GM12878 (cell line): ENCODE measurements around the gene DDX10. TPM values are rescaled to one million over a fixed set of nuclear protein-coding genes. Genes with fewer than 3 reads are reported as not detected.

Experiments
- ATF2 ChIP-seq: IDR thresholded peaks from 2 replicates; pipeline ENCODE4 v1.6.1; 2012; ENCODE audit warnings: low read length, inconsistent platforms
- ATF7 ChIP-seq: fragments of 450-650 bp; IDR thresholded peaks from 2 replicates; pipeline ENCODE4 v1.6.1; 2016; ENCODE audit warnings: low read depth, mild to moderate bottlenecking
- BCL11A ChIP-seq: IDR thresholded peaks from 2 replicates; pipeline ENCODE4 v1.6.1; 2011; ENCODE audit warnings: low read depth, low read length
- CBFB ChIP-seq: IDR thresholded peaks from 2 replicates; pipeline ENCODE4 v1.6.1; 2016; ENCODE audit warnings: antibody characterized with exemption, low read depth
- CREB1 ChIP-seq: IDR thresholded peaks from 2 replicates; pipeline ENCODE4 v1.6.1; 2012; ENCODE audit warnings: low read depth, mild to moderate bottlenecking, inconsistent platforms
- EP300 ChIP-seq, 2 experiments: fragments of 150-350 bp in 1 of 2; IDR thresholded peaks; 2 replicates each; pipeline ENCODE4 v1.6.1; 2011 to 2012; ENCODE audit warnings: low read depth in 2 of 2, low read length in 2 of 2, borderline replicate concordance in 1 of 2, improper control_type of control experiment in 1 of 2, inconsistent platforms in 1 of 2; ENCODE audit not compliant: control insufficient read depth in 1 of 2
- FOXM1 ChIP-seq: IDR thresholded peaks from 2 replicates; pipeline ENCODE4 v1.6.1; 2012; ENCODE audit warnings: low read depth, mild to moderate bottlenecking, inconsistent platforms, low read length, moderate library complexity
- GATAD2B ChIP-seq: fragments of 450-650 bp; conservative IDR thresholded peaks from 2 replicates; pipeline ENCODE4 v1.6.1; 2017; ENCODE audit warnings: low read depth, mild to moderate bottlenecking, moderate library complexity
- MEF2B ChIP-seq: fragments of 450-650 bp; IDR thresholded peaks from 2 replicates; pipeline ENCODE4 v1.6.1; 2018; ENCODE audit warnings: mild to moderate bottlenecking, moderate library complexity; ENCODE audit not compliant: partially characterized antibody, poor library complexity, severe bottlenecking
- MXI1 ChIP-seq: fragments of 150-350 bp; IDR thresholded peaks from 2 replicates; pipeline ENCODE4 v1.6.1; 2011; ENCODE audit warnings: low read depth, mild to moderate bottlenecking, inconsistent platforms, low read length, improper control_type of control experiment
- NBN ChIP-seq: fragments of 450-650 bp; IDR thresholded peaks from 2 replicates; pipeline ENCODE4 v1.6.1; 2016
- NFIC ChIP-seq: IDR thresholded peaks from 2 replicates; pipeline ENCODE4 v1.6.1; 2012; ENCODE audit warnings: low read depth, mild to moderate bottlenecking, inconsistent platforms, low read length, moderate library complexity
- NR2C2 ChIP-seq: IDR thresholded peaks from 2 replicates; pipeline ENCODE4 v1.6.1; 2011; ENCODE audit warnings: borderline replicate concordance, low read depth; ENCODE audit not compliant: control insufficient read depth, insufficient read length
- NR2F1 ChIP-seq: fragments of 450-650 bp; conservative IDR thresholded peaks from 2 replicates; pipeline ENCODE4 v1.6.1; 2017; ENCODE audit warnings: mild to moderate bottlenecking
- PAX5 ChIP-seq: IDR thresholded peaks from 2 replicates; pipeline ENCODE4 v1.6.1; 2011; ENCODE audit warnings: low read depth, low read length, borderline replicate concordance
- POLR2AphosphoS2 ChIP-seq: IDR thresholded peaks from 2 replicates; pipeline ENCODE4 v1.6.1; 2011; ENCODE audit warnings: low read depth, mild to moderate bottlenecking, low read length, improper control_type of control experiment, moderate library complexity
- POU2F2 ChIP-seq: IDR thresholded peaks from 3 replicates; pipeline ENCODE4 v1.6.1; 2011; ENCODE audit warnings: low read depth, mild to moderate bottlenecking, low read length, borderline replicate concordance
- RAD21 ChIP-seq: IDR thresholded peaks from 2 replicates; pipeline ENCODE4 v1.6.1; 2011; ENCODE audit warnings: mild to moderate bottlenecking, low read depth, low read length, moderate library complexity; ENCODE audit not compliant: insufficient read depth
- RUNX3 ChIP-seq: IDR thresholded peaks from 2 replicates; pipeline ENCODE4 v1.6.1; 2012; ENCODE audit warnings: low read length, inconsistent platforms
- SKIL ChIP-seq: fragments of 450-650 bp; IDR thresholded peaks from 2 replicates; pipeline ENCODE4 v1.6.1; 2017; ENCODE audit warnings: mild to moderate bottlenecking, low read depth, inconsistent platforms; ENCODE audit not compliant: poor library complexity, severe bottlenecking
- SMAD1 ChIP-seq: fragments of 450-650 bp; IDR thresholded peaks from 2 replicates; pipeline ENCODE4 v1.6.1; 2018; ENCODE audit warnings: mild to moderate bottlenecking, low read depth; ENCODE audit not compliant: partially characterized antibody
- SMC3 ChIP-seq: IDR thresholded peaks from 2 replicates; pipeline ENCODE4 v1.6.1; 2011; ENCODE audit warnings: low read length, improper control_type of control experiment, borderline replicate concordance
- SREBF1 ChIP-seq: IDR thresholded peaks from 2 replicates; pipeline ENCODE4 v1.6.1; 2012; ENCODE audit warnings: mild to moderate bottlenecking, low read length
- TCF7 ChIP-seq: IDR thresholded peaks from 2 replicates; pipeline ENCODE4 v1.6.1; 2014; ENCODE audit warnings: antibody characterized with exemption, borderline replicate concordance
- ZNF207 ChIP-seq: fragments of 450-650 bp; IDR thresholded peaks from 2 replicates; pipeline ENCODE4 v1.6.1; 2014; ENCODE audit warnings: antibody characterized with exemption, mild to moderate bottlenecking, borderline replicate concordance
- ZNF24 ChIP-seq: fragments of 450-650 bp; IDR thresholded peaks from 2 replicates; pipeline ENCODE4 v1.6.1; 2017; ENCODE audit warnings: antibody characterized with exemption, mild to moderate bottlenecking
- ZNF274 ChIP-seq: IDR thresholded peaks from one replicate; pipeline ENCODE4 v1.8.0; 2011; ENCODE audit not compliant: insufficient read length, insufficient read depth
- polyA plus RNA-seq, 11 experiments: library from polyadenylated mRNA; depleted of rRNA in 4 of 11; unstranded in 6 of 11; stranded (reverse) in 5 of 11; fragments of >200 nt; fragmentation: Nextera tagmentation in 4 of 11; fragmentation: Illumina TruSeq in 1 of 11; extraction: Ambion mirVana in 4 of 11; extraction: Trizol in 1 of 11; gene quantifications; 1 replicate in 1 of 11; 2 replicates in 10 of 11; pipeline versions ENCODE4 v1.2.1 to v1.2.3, GENCODE V29; 2011 to 2016; ENCODE audit warnings: inconsistent platforms in 2 of 11, missing spikeins in 2 of 11, low read depth in 1 of 11
- total RNA-seq, 4 experiments: library from RNA; depleted of rRNA in 3 of 4; stranded (reverse); fragments of >200 nt in 3 of 4; fragmentation: Illumina TruSeq in 1 of 4; extraction: Trizol in 1 of 4; gene quantifications; 2 replicates each; pipeline versions ENCODE4 v1.2.1 to v1.2.3, GENCODE V29; 2013 to 2021
- TF ChIP-seq, protein P1 (sequence below): fragments of 450-650 bp; IDR thresholded peaks from 2 replicates; pipeline ENCODE4 v1.6.1; 2017; ENCODE audit warnings: low read depth, mild to moderate bottlenecking, moderate library complexity

The DDX10 gene
- total and polyA plus RNA-seq, 10 of the 15 experiments (the other 5 are each of a cell fraction or from before 2014, with no cell fraction given) = 20.9 to 51.5 (median 31.9) TPM

DNA sequence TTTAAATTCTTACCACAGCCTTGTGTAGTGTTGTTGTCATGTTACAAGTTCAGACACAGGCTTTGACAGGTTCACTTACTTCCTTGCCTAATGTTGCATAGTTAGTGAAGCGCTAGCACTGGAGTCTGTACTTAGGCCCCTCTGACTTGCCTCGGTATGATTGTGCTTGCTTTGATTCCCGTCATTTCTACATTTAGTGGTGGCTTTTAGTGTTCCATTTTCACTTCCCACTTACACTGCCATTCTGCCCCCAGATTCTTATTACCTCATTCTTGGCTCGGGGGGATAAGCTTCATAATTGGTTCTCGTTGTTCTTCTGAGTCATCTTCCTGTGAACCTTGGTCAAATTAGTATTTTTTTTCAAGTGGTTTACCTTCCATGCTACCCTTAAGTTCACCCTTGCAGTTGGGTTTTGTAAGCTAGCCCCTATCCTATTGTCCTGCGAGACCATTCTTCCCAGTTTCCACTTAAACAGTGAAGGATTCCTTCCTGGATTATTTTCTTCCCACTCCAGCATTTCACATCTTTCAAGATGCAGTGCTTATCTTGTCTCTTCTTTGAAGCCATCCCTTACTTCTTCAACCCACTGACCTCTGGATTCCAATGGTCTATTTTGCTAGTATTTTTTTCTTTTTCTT lies 68.7 kb downstream of the DDX10 start (continued):
- peak; percentile 98 for TF ChIP-seq NFIC
- TF ChIP-seq GATAD2B = peak; percentile 61; the same call in 1 of the 2 replicates
- peak; percentile 89; the same call in 2 of the 3 replicates for TF ChIP-seq POU2F2
- no peak for TF ChIP-seq MXI1
- peak; percentile 92 for TF ChIP-seq SKIL
- peak; percentile 98 for TF ChIP-seq RUNX3
- TF ChIP-seq, protein P1, sequence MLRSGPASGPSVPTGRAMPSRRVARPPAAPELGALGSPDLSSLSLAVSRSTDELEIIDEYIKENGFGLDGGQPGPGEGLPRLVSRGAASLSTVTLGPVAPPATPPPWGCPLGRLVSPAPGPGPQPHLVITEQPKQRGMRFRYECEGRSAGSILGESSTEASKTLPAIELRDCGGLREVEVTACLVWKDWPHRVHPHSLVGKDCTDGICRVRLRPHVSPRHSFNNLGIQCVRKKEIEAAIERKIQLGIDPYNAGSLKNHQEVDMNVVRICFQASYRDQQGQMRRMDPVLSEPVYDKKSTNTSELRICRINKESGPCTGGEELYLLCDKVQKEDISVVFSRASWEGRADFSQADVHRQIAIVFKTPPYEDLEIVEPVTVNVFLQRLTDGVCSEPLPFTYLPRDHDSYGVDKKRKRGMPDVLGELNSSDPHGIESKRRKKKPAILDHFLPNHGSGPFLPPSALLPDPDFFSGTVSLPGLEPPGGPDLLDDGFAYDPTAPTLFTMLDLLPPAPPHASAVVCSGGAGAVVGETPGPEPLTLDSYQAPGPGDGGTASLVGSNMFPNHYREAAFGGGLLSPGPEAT = peak; percentile 91
- TF ChIP-seq SREBF1 = no peak
- TF ChIP-seq ZNF274 = no peak
- TF ChIP-seq EP300 (IDR thresholded peaks at IDR 0.05; ENCODE audit: borderline replicate concordance in 1 of 2, control insufficient read depth in 1 of 2, low read depth in 2 of 2, low read length in 2 of 2) = peak; percentile 56 to 94; a peak in 3 of 4 replicates
- TF ChIP-seq FOXM1 = peak; percentile 97
- peak; percentile 98 for TF ChIP-seq TCF7
- TF ChIP-seq ATF7 = peak; percentile 99
- peak; percentile 82; the same call in 1 of the 2 replicates for TF ChIP-seq ZNF207
- TF ChIP-seq PAX5 = peak; percentile 86
- peak; percentile 49; the same call in 1 of the 2 replicates for TF ChIP-seq CBFB
- TF ChIP-seq SMC3 = no peak
- TF ChIP-seq NR2F1 = peak; percentile 94
- peak; percentile 96 for TF ChIP-seq NBN
- TF ChIP-seq ATF2 = peak; percentile 98
- peak; percentile 79 for TF ChIP-seq MEF2B
- TF ChIP-seq BCL11A = peak; percentile 98
- no peak for TF ChIP-seq RAD21
- TF ChIP-seq NR2C2 = no peak
- peak; percentile 71; the same call in 1 of the 2 replicates for TF ChIP-seq ZNF24
- TF ChIP-seq POLR2AphosphoS2 = no peak
- peak; percentile 91 for TF ChIP-seq CREB1
- peak; percentile 43 for TF ChIP-seq SMAD1
